Left ventricle myocardium superior (tissue), 1 donor: Measurements from ENCODE around the gene HSF4. TPM values are rescaled to one million over a fixed set of nuclear protein-coding genes. Genes with fewer than 3 reads are reported as not detected.

Experiments used
- ATAC-seq: fragments of 200-7000 bp; cut with Tn5 transposase; one replicate; pipeline ENCODE4 v1.9.1; 2020; ENCODE audit warnings: mild to moderate bottlenecking, moderate library complexity
- DNase-seq: peaks from one replicate; pipeline ENCODE4 v3.0.0-alpha.2; 2020
- intact Hi-C: fragments of 100-400 bp; cut with micrococcal nuclease; formaldehyde crosslinking; loops from one replicate; pipeline ENCODE4 v1.11.0; 2022
- total RNA-seq: library from RNA; stranded (reverse); fragmentation: NEBNext Ultra II Directional; extraction: Animal tissue kit (Norgen Biotek cat#: 25700); gene quantifications from one replicate; pipeline ENCODE4 v1.2.1, GENCODE V29; 2021
- donor health status: DM: no; HTN: yes; CAD: no; lungs with severe emphysema.

HSF4 gene
- total RNA-seq, 1 donor from 2014 or later = 71.0 TPM

DNA sequence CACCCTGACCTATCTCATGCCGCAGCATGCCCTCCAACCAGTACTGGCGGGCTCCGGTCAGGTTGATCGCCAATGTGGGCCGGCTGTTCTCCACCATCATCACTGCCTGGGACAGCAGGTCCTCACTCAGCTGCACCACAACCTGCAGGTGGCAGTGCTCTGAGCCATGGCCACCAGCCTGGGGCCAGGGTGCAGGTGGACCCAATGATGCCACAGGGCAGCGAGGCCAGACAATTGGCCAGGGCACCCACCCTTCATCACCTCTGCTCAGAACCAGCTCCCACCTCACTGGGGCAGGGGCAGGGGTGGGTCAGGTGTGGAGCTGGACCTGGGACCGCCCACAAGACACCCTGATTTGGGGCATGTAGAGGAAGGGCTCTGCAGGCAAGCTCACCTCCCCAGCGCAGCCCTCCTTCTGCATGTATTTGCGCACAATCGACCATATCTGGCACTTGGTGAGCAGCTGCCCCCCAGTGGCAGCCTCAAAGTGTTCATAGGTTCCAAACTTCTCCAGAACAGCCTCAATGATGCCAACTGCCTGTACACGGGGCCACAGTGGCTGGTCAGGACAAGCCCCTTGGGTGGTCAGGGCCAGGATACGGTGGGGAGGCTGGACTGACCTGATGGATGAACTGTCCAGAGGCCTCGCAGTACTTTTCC lies 15.0 kb downstream of the HSF4 start:
- ATAC-seq (no peak), DNase-seq (no peak)

DNA sequence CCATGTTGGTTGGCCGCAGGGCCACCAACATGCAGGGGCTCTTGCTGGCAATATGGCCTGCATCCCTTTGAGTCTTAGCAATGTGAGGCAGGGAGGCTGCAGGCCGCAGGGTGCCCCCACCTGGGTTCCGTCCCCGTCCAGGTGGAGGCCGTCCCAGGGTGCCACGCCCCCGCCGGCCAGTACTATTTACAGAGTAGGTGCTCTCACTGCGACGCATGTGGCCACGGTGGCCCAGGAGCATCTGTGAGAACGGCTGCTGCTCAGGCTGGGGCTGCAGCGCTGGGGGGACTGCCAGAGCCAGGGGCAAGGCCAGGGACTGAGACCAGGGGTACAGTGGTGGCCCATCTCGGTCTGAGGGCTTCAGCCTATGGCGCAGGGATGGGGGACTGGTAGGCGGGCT lies 15.6 kb downstream of the HSF4 start:
- DNase-seq (no peak), ATAC-seq (no peak)
- intact Hi-C loops = no loop called here

More for the DNA sequence above, 15.0 kb downstream of the HSF4 start:
- intact Hi-C loops = no loop called here

DNA sequence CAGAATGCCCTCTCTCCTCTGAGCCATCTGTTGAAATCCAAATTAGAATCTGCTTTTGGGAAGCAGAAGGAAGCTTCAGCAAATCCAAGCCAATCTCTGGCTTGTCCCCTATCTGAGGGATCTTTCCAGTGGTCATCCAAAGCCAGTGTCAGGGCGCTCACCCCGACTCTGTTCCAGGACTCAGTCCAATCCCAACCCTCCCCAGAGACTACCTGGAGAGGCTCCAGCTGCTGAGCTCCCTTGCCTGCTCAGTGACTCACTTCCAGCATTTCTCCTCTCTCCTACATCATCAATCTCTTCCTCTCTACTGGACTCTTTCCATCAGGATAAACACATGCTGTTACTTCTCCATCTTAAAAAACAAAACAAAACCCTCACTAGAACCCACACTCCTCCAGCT lies 16.8 kb downstream of the HSF4 start:
- ATAC-seq = no peak
- no peak for DNase-seq
- intact Hi-C loops = no loop called here

DNA sequence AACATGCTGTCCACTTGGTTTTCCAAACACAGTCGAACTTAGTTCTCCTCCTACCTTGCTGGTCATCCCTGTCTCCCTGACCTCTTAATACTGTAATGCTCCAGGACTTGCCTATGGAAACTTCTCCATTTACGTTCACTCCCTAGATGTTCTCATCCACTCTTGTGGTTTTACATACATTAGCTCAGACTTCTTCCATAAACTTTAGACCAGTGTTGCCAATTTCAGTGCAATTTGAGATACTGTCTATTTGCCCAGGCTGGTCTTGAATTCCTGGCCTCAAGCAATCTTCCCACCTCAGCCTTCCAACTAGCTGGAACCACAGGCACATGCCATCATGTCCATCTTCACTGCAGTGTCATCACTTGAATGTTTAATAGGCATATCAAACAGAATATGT lies 17.7 kb downstream of the HSF4 start:
- intact Hi-C loops = no loop called here
- no peak for DNase-seq

DNA sequence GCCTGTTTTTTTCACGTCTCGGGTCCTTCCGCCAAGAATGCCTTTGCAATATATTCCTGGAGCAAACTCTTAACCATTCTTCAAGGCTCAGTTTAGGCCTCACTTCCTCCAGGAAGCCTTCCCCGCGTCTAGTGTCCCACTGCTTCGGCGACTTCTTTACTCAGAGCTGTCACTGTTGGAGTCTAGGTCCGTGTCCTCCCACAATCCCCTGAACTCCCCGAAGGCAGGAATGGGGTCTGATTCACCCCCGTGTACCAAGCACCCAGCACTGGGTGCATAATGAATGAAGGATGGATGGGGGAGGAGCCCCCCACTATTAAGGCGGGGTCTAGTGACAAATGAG lies 18.7 kb downstream of the HSF4 start:
- no peak for ATAC-seq
- intact Hi-C loops = no loop called here
- DNase-seq = no peak

More for the DNA sequence above, 17.7 kb downstream of the HSF4 start:
- no peak for ATAC-seq

DNA sequence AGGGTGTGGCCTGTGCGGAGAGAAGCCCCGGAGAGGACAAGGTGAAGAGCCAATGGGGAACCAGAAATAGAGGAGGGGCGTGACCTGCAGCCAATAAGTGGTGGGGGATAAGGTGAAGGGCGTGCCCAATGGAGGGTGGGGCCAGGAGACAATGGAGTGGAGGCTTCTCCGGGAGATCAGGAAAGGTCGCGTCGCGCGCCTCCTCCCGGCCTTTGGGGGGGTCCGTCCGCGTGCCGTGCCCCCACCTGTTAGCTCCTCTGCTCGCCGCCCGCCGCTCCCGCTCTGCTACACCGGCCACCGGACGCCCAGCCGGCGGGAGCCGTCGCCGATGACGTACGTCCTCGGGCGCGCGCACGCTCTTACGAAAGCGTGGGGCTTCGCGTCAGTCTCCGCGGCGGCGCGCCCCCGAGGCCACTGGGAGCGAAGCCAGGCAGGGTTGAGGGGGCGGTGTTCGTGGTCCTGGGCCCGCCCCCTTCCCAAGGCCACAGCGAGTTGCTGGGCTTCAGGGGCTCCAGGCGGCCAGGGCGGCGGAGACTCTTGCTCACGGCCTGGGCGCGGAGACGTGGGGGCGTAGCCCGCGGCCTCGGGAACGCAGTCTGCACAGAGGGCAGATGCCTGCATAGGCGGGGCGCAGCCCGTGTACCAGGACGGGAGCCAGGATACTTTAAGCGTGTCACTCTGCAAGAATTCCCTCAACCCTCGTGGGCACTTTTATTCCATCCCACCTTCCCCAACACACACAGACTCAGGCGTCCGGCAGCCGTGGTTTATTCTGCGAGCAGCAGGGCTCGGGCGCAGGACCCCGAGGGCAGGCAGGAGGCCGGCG lies 19.3 kb downstream of the HSF4 start, which contains the start of gene MATCAP1:
Gene MATCAP1 (minus strand): TSS at position 337 of the 826 bp plus-strand sequence. CDS start 3,353 bp downstream, outside the sequence.
- intact Hi-C loops = no loop called here
- peak; percentile 93 for ATAC-seq

DNA sequence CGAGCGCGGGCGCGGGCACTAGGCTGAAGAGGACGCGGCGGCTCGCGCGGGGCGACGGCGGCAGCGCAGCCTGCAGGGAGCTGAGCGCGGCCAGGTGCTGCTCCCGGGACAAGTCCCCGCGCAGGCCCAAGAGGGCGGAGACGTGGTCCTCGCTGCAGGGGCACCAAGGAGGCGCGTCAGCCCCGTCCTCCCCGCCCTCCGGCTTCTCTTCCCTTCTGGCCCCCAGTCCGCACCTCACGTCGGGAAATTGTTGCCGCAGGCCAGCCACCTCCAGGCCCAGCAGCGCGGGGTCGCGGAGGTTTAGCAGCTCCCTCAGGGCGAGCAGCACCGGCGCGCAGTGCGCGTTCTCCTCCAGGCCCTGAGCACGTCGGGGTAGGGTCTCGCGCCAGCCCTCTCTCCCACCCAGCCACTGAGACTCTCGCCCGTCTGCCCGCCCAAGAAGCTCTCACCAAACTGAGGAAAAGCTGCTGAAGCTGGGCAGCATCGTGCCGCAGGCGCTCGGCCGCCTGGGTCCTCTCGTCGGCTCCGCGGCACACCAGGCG lies 20.0 kb downstream of the HSF4 start:
- peak; percentile 52 for DNase-seq
- ATAC-seq = peak; percentile 29
- intact Hi-C loops = no loop called here

More for the DNA sequence above, 19.3 kb downstream of the HSF4 start, which contains the start of gene MATCAP1:
- peak; percentile 96 for DNase-seq

DNA sequence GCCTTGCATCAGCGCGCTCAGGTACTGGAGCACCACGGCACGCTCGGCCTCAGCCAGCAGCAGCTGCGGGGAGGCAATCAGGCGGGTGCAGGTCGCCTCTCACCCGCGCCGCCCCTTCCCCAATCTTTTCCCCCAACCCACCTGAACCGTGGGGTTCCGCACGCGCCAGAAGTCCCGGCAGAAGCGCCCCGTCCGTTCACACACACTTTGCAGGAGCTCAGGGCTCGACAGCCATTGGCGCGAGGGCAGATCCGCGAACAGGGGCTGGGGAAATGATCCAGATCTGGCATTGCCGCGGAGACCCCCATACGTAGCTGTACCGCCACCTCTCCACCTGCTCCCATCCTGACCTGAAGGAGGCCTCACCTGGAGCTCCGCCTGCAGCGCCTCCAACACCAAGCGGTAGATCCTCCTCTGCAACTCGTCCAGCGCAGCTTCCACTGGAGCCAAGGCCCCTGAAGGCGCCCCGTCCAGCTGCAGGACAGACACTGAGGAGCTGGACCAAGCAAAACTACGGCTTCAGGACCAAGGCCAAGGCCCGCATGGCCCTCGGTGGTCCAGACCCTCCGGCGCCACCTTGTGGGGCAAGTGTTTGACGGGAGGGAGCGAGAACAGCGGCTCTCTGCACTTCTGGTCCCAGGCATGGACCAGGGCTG lies 20.6 kb downstream of the HSF4 start:
- peak; percentile 97 for DNase-seq
- peak; percentile 54 for ATAC-seq
- intact Hi-C loops = no loop called here

DNA sequence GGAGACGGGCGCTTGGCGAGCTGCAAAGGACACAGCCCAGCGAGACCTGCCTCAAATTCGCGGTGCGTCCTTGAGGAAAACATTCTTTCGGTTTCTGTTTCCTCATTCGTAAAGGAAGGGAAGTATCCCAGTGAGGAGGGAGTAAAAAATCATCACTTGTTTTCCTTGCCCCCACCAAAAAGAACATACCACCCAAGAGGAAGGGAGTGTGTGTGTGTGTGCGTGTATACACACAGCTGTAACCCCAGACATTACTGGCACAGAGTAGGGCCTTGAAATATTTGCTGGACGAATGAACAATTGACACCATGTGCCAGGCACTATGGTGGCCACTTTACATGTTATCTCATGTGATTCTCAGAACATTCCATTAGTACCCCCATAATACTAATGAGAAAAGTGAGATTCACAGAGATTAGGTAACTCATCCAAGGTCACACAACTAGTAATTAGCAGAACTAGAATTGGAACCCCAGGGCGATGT lies 21.1 kb downstream of the HSF4 start:
- ATAC-seq (no peak), DNase-seq (no peak)
- intact Hi-C loops = no loop called here

DNA sequence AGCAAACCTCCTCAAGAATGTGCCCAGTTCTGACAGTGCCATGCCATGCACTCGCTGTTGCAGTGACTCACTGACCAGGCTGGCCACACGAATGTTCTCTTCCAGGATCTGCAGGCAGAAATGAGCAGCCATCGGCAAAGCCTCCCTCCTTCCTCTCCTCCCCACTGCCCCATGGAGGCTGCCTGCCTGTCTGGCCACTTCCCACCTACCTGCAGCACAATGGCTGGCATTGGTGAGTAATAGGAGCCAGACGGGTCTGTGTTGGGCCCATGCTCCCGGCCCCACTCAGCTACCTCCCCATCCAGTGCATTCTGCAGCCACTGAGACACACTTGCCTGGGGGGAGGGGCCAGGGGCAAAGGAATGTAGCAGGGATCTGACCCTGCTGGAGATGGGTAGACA lies 22.0 kb downstream of the HSF4 start:
- no peak for DNase-seq
- intact Hi-C loops = no loop called here
- no peak for ATAC-seq

DNA sequence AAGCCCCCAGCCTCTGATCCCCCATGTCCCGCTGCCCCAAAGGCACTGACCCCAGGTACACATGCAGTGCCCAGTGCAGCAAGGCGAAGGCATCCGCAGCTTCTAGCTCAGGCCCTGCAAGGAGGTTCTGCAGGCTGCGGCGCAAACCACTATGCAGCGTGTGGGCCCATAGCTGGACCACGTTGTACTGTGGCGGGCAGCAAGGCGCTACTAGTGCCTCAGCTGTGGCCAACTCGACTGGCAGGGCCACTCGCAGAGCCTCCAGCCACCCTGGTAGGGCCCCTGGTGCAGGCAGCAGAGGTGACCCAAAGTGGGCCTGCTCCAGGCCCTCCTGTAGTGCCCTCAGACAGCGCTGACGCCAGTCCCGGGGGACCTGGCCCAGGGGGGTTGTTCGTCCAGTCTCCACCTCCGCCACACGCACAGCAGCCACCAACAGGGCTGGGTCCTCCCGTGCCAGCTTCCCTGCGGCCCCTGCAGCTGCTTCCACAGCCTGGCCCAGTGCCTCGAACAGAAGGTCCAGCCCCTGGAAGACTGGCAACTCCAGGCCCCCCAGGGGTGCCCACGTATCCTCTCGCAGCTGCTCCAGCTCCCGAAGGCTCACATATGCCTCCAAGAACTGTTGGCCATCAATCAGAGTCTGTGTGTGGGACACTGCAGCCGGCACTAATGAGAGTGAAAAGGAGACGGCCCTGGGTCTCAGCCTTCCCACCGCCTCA lies 22.8 kb downstream of the HSF4 start:
- ATAC-seq (no peak), DNase-seq (no peak)
- intact Hi-C loops = no loop called here

DNA sequence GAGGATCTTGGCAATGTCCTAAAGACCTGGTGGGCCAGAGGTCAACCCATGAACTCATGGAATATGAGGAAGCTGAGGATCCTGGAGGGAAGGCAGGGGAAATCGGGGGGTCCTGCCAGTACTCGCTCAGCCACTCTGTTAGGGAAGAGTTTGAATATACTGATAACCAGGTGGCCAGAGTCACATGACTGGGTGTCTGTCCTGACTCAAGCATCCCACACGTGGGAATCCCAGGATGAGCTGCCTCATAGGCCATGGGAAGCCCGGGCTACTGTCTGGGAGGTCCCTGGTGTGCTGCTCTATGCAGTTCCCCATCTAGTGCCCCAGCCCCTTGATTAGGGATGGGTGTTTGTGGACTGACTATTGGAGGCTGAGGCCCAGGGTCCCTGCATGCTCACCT lies 23.8 kb downstream of the HSF4 start:
- no peak for DNase-seq
- no peak for ATAC-seq
- intact Hi-C loops = no loop called here

DNA sequence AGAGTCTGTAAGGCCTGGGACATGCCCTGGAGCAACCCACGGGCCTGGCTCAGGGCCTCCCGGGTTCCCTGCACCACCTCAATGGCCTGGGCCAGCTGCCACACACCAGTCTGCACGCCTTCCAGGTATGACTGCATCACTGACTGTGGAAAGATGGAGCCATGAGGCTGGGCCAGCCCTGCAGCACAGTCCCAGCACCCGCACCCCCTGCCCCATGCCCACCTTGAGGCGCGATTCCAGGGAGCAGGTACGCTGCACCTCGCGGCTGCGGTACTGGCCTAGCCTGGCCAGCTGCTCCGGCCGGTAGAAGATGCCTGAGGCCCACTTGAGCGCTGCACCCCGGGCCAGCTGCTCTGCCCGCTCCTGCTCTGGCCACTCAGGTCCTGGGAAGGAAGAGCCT lies 24.3 kb downstream of the HSF4 start:
- intact Hi-C loops = no loop called here
- no peak for ATAC-seq
- DNase-seq = no peak

DNA sequence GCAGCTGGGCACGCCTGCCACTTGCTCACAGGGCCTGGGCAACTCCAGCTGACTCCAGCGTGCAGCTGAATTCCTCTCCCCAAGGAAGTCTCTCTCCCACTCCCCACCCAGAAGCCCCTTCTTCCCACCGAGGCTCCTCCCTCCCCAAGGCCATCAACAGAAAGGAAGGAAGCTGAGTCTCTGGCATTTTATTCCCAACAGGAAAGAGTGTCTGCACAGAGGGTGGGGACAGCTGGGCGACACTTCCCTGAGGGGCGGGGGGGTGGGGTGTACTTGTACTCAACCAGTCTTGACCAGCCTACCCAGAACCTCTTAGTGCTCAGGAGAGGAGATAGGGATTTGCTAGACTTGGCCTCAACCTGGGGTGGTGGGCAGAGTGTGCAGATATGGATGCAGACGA lies 25.5 kb downstream of the HSF4 start, which contains the start of gene EXOC3L1:
Gene EXOC3L1 (minus strand): TSS at position 96 of the 400 bp plus-strand sequence. CDS start 460 bp downstream, outside the sequence.
- ATAC-seq (no peak), DNase-seq (no peak)
- intact Hi-C loops = no loop called here

DNA sequence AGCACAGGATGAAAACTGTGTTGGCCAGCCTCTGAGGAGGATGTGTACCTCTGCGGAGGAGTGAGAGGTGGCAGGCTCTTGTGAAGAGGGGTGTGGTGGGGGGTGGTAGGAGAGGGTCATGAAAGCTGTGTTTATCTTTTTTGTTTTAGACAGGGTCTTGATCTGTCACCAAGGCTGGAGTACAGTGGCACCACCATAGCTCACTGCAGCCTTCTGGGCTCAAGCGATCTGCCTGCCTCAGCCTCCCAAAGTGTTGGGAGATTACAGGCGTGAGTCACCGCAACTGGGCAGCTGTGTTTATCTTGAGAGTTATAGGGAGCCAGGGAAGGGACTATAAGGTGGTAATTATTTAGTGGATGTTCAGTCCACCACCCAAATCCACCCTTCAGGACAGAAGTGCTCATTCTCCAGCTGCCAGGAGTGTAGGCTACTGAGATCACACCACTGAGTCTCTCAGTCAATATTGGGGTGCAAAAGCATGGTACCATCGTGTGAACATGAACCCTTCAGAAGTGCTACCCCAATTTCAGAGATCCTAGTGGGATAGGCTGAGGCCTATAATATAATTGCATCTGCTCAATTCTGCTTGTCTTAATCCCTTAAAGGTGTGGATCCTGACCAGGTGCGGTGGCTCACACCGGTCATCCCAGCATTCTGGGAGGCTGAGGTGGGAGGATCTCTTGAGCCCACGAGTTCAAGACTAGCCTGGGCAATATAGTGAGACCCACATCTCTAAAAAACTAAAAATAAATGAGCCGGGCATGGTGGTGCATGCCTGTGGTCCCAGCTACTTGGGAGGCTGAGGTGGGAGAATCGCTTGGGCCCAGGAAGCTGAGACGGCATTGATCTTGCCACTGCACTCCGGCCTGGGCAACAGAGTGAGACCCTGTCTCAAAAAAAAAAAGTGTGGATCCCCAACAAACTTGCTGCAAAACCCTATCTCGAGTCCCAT lies 26.2 kb downstream of the HSF4 start:
- DNase-seq (no peak), ATAC-seq (no peak)
- intact Hi-C loops = no loop called here

DNA sequence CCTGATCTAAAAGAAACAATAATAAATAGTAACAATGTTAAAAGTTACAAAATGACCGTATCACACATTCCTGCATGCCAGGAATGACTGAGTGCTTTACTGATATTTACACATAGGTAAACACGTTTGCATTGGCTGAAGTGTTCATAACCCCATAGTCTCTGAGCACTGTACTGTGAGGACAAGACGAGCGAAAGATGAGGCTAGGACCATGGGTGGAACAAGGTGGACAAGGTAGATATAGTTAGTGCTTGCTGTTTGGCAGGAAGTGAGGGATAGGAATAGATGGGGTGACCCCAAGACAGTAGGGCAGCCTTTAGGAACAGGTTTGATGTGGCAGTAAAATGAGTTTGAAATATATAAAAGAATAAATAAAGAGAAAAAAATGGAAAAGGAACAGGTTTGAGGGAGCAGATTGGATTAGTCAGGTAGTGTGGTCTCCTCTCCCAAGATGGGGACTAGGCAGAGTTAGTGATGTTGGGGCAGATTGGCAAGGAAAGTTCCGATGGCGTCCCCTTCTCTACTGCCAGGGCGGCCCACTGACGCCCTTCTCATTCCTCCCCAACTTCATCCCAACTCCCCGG lies 27.0 kb downstream of the HSF4 start:
- DNase-seq (no peak), ATAC-seq (peak; percentile 4)
- intact Hi-C loops = no loop called here

DNA sequence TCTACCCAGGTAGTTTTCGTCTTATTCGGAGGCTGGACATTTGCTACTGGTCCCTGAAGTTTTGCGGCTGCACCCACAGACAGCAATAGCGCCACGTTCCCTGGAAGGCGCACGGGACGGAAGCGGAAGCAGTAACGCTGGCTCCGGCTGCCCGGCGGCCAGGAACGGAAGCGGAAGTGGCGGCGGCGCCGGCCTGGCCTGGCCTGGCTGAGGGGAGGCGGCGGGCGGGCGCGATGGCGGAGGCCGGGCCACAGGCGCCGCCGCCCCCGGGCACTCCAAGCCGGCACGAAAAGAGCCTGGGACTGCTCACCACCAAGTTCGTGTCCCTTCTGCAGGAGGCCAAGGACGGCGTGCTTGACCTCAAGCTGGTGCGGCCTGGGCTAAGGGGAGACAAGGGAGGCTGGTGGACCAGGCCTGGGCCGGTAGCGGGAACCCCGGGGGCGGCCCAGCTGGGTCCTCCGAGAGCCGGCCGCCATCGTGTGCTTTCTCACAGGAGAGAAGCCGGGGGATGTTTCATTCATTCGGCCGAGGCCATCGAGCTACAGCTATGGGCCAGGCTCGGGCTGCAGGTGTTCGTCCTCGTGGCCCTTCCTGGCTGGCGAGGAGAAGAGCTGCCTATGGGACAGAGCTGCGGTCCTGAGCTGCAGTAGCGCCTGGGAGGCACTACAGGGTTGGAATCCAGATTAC lies 27.6 kb downstream of the HSF4 start, which contains the start of gene E2F4:
Gene E2F4 (plus strand): TSS at position 161 of the 687 bp plus-strand sequence. CDS start 73 bp downstream, at position 234.
- intact Hi-C loops = no loop called here
- ATAC-seq = peak; percentile 94
- DNase-seq = peak; percentile 94
